HEK293 (cell line): Measurements from ENCODE around the gene WDR82.

Experiments
- HOXC10 ChIP-seq: sonication (generic); formaldehyde crosslinking; IDR thresholded peaks from 2 replicates; pipeline ENCODE4 v1.8.1; 2023; ENCODE audit warnings: mild to moderate bottlenecking, missing genetic modification reagents
- KLF1 ChIP-seq: fragments of 450-650 bp; formaldehyde crosslinking; IDR thresholded peaks from 2 replicates; pipeline ENCODE4 v1.5.1; 2016; ENCODE audit warnings: missing biosample characterization, missing genetic modification characterization
- SP2 ChIP-seq: fragments of 450-650 bp; formaldehyde crosslinking; IDR thresholded peaks from 2 replicates; pipeline ENCODE4 v1.5.1; 2016; ENCODE audit warnings: missing biosample characterization, missing genetic modification characterization
- TCF7L2 ChIP-seq: IDR thresholded peaks from 2 replicates; pipeline ENCODE4 v1.6.1; 2011; ENCODE audit warnings: low read depth, mild to moderate bottlenecking, inconsistent platforms, low read length, moderate library complexity, borderline replicate concordance
- ZBTB21 ChIP-seq: fragments of 450-650 bp; formaldehyde crosslinking; IDR thresholded peaks from 2 replicates; pipeline ENCODE4 v1.5.1; 2017; ENCODE audit warnings: missing biosample characterization, missing genetic modification characterization
- ZNF138 ChIP-seq: fragments of 450-650 bp; formaldehyde crosslinking; IDR thresholded peaks from 2 replicates; pipeline ENCODE4 v1.5.1; 2016; ENCODE audit warnings: missing biosample characterization, missing genetic modification characterization, borderline replicate concordance
- ZNF140 ChIP-seq: fragments of 450-650 bp; formaldehyde crosslinking; IDR thresholded peaks from 2 replicates; pipeline ENCODE4 v1.5.1; 2016; ENCODE audit warnings: missing biosample characterization, missing genetic modification characterization
- ZNF174 ChIP-seq: fragments of 450-650 bp; formaldehyde crosslinking; IDR thresholded peaks from 2 replicates; pipeline ENCODE4 v1.5.0; 2017; ENCODE audit warnings: missing biosample characterization, mild to moderate bottlenecking, missing genetic modification characterization
- ZNF202 ChIP-seq: fragments of 450-650 bp; formaldehyde crosslinking; IDR thresholded peaks from 2 replicates; pipeline ENCODE4 v1.5.1; 2016; ENCODE audit warnings: missing biosample characterization, missing genetic modification characterization, borderline replicate concordance
- ZNF23 ChIP-seq: fragments of 450-650 bp; formaldehyde crosslinking; IDR thresholded peaks from 2 replicates; pipeline ENCODE4 v1.5.1; 2016; ENCODE audit warnings: missing biosample characterization, missing genetic modification characterization, borderline replicate concordance
- ZNF239 ChIP-seq: fragments of 450-650 bp; formaldehyde crosslinking; IDR thresholded peaks from 2 replicates; pipeline ENCODE4 v1.5.1; 2016; ENCODE audit warnings: missing biosample characterization, missing genetic modification characterization
- ZNF324 ChIP-seq: fragments of 450-650 bp; formaldehyde crosslinking; IDR thresholded peaks from 2 replicates; pipeline ENCODE4 v1.5.1; 2016; ENCODE audit warnings: missing biosample characterization, missing genetic modification characterization
- ZNF501 ChIP-seq: fragments of 450-650 bp; formaldehyde crosslinking; IDR thresholded peaks from 2 replicates; pipeline ENCODE4 v1.5.1; 2016; ENCODE audit warnings: missing biosample characterization, missing genetic modification characterization
- ZNF514 ChIP-seq: fragments of 450-650 bp; formaldehyde crosslinking; IDR thresholded peaks from 2 replicates; pipeline ENCODE4 v1.5.1; 2016; ENCODE audit warnings: missing biosample characterization, missing genetic modification characterization
- ZNF529 ChIP-seq: fragments of 450-650 bp; formaldehyde crosslinking; IDR thresholded peaks from 2 replicates; pipeline ENCODE4 v1.5.1; 2017; ENCODE audit warnings: missing genetic modification characterization, missing biosample characterization; ENCODE audit not compliant: insufficient replicate concordance
- ZNF549 ChIP-seq: fragments of 450-650 bp; IDR thresholded peaks from 2 replicates; pipeline ENCODE4 v1.5.1; 2018; ENCODE audit warnings: missing biosample characterization, missing genetic modification characterization, mild to moderate bottlenecking, inconsistent platforms, moderate library complexity
- ZNF596 ChIP-seq: fragments of 450-650 bp; IDR thresholded peaks from 2 replicates; pipeline ENCODE4 v1.5.0; 2018; ENCODE audit warnings: missing biosample characterization, mild to moderate bottlenecking, missing genetic modification characterization, moderate library complexity
- ZNF626 ChIP-seq: fragments of 450-650 bp; sonication (Bioruptor Pico); formaldehyde crosslinking; IDR thresholded peaks from 2 replicates; pipeline ENCODE4 v1.5.1; 2018; ENCODE audit warnings: missing biosample characterization, missing genetic modification characterization, inconsistent platforms
- ZNF658 ChIP-seq: fragments of 450-650 bp; formaldehyde crosslinking; IDR thresholded peaks from 2 replicates; pipeline ENCODE4; 2016; ENCODE audit warnings: missing biosample characterization, missing genetic modification characterization
- ZNF677 ChIP-seq: fragments of 450-650 bp; IDR thresholded peaks from 2 replicates; pipeline ENCODE4 v1.5.0; 2018; ENCODE audit warnings: missing biosample characterization, mild to moderate bottlenecking, missing genetic modification characterization, moderate library complexity
- ZNF701 ChIP-seq: fragments of 450-650 bp; formaldehyde crosslinking; IDR thresholded peaks from 2 replicates; pipeline ENCODE4 v1.5.1; 2016; ENCODE audit warnings: missing biosample characterization, missing genetic modification characterization
- ZNF785 ChIP-seq: fragments of 450-650 bp; formaldehyde crosslinking; IDR thresholded peaks from 2 replicates; pipeline ENCODE4 v1.5.1; 2016; ENCODE audit warnings: missing biosample characterization, missing genetic modification characterization
- ZSCAN23 ChIP-seq: fragments of 450-650 bp; formaldehyde crosslinking; IDR thresholded peaks from 2 replicates; pipeline ENCODE4 v1.5.1; 2016; ENCODE audit warnings: missing biosample characterization, missing genetic modification characterization
- TF ChIP-seq, protein P1 (sequence below): fragments of 450-650 bp; formaldehyde crosslinking; IDR thresholded peaks from 2 replicates; pipeline ENCODE4 v1.5.1; 2016; ENCODE audit warnings: missing biosample characterization, missing genetic modification characterization, borderline replicate concordance
- TF ChIP-seq, protein P2 (sequence below): fragments of 450-650 bp; formaldehyde crosslinking; IDR thresholded peaks from 2 replicates; pipeline ENCODE4 v1.5.1; 2017; ENCODE audit warnings: missing biosample characterization, missing genetic modification characterization
- TF ChIP-seq, protein P3 (sequence below): fragments of 450-650 bp; IDR thresholded peaks from 2 replicates; pipeline ENCODE4 v1.5.1; 2018; ENCODE audit warnings: missing biosample characterization, mild to moderate bottlenecking, missing genetic modification characterization
- TF ChIP-seq, protein P4 (sequence below): fragments of 450-650 bp; formaldehyde crosslinking; IDR thresholded peaks from 2 replicates; pipeline ENCODE4 v1.5.1; 2016; ENCODE audit warnings: missing biosample characterization, missing genetic modification characterization
- TF ChIP-seq, protein P5 (sequence below): fragments of 450-650 bp; formaldehyde crosslinking; IDR thresholded peaks from 2 replicates; pipeline ENCODE4 v1.5.1; 2017; ENCODE audit warnings: missing biosample characterization, missing genetic modification characterization

WDR82 gene

DNA sequence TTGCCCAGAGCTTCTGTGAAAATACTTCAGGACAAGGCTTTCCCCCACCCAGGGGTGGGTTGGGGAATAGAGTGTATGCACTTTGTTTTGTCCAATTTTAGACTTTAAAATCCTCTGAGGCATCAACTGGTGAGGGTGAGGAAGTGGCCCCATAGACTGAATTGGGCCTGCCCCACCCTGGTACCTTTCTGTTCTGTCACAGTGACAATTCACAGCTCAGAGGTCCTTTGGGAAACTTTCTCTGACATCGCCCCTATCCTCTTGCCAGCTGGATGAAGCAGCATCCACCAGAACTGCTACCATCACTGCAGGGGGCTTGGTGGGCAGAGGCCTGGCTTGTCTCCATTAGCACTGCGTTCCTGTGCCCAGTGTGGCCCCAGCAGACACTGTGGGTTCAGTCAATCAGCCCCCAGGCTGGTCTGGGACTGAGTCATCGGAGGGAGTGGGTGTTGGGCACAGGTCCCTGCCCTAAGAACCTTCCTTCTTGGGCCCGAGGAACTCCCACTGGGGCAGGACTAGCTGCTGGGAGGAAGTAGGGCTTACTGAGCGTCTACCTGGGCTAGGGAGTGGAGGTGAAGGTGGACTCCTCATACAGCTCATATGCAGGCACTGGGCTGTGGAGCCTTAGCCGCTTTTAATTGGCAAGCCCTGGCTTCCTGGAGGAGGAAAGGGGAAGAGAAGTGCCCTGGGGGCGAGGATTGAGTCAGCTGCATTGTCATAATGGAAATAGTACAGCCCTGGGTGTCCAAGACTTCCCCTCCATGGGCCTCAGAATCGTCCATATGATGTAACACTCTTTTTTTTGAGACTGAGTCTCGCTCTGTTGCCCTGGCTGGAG is 34.4 kb downstream of the WDR82 start (continued):
- TF ChIP-seq ZSCAN23 (tag by site-specific recombination) (no peak), ZNF174 (tag by site-specific recombination) (no peak), ZNF501 (tag by site-specific recombination) (no peak), KLF1 (tag by site-specific recombination) (no peak), ZNF626 (no peak), ZNF596 (tag by site-specific recombination) (no peak), ZNF138 (tag by site-specific recombination) (no peak), ZNF549 (tag by site-specific recombination) (no peak), ZNF701 (tag by site-specific recombination) (no peak), ZNF23 (no peak), ZNF785 (tag by site-specific recombination) (no peak), ZNF324 (tag by site-specific recombination) (no peak), ZNF658 (tag by site-specific recombination) (no peak), ZNF514 (tag by site-specific recombination) (no peak), ZNF239 (tag by site-specific recombination) (no peak), ZNF677 (tag by site-specific recombination) (no peak), SP2 (tag by site-specific recombination) (0 out of 2 replicates have a peak, but pooled peaks have one; percentile 15), ZNF202 (tag by site-specific recombination) (no peak), HOXC10 (CRISPR knock-in tag) (no peak), TCF7L2 (no peak), ZBTB21 (tag by site-specific recombination) (no peak), ZNF140 (no peak), ZNF529 (tag by site-specific recombination) (no peak)
- TF ChIP-seq, protein P1, sequence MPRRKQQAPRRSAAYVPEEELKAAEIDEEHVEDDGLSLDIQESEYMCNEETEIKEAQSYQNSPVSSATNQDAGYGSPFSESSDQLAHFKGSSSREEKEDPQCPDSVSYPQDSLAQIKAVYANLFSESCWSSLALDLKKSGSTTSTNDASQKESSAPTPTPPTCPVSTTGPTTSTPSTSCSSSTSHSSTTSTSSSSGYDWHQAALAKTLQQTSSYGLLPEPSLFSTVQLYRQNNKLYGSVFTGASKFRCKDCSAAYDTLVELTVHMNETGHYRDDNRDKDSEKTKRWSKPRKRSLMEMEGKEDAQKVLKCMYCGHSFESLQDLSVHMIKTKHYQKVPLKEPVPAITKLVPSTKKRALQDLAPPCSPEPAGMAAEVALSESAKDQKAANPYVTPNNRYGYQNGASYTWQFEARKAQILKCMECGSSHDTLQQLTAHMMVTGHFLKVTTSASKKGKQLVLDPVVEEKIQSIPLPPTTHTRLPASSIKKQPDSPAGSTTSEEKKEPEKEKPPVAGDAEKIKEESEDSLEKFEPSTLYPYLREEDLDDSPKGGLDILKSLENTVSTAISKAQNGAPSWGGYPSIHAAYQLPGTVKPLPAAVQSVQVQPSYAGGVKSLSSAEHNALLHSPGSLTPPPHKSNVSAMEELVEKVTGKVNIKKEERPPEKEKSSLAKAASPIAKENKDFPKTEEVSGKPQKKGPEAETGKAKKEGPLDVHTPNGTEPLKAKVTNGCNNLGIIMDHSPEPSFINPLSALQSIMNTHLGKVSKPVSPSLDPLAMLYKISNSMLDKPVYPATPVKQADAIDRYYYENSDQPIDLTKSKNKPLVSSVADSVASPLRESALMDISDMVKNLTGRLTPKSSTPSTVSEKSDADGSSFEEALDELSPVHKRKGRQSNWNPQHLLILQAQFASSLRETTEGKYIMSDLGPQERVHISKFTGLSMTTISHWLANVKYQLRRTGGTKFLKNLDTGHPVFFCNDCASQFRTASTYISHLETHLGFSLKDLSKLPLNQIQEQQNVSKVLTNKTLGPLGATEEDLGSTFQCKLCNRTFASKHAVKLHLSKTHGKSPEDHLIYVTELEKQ (tag by site-specific recombination): no peak
- TF ChIP-seq, protein P2, sequence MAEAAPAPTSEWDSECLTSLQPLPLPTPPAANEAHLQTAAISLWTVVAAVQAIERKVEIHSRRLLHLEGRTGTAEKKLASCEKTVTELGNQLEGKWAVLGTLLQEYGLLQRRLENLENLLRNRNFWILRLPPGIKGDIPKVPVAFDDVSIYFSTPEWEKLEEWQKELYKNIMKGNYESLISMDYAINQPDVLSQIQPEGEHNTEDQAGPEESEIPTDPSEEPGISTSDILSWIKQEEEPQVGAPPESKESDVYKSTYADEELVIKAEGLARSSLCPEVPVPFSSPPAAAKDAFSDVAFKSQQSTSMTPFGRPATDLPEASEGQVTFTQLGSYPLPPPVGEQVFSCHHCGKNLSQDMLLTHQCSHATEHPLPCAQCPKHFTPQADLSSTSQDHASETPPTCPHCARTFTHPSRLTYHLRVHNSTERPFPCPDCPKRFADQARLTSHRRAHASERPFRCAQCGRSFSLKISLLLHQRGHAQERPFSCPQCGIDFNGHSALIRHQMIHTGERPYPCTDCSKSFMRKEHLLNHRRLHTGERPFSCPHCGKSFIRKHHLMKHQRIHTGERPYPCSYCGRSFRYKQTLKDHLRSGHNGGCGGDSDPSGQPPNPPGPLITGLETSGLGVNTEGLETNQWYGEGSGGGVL (tag by site-specific recombination): peak; percentile 63
- TF ChIP-seq, protein P3, sequence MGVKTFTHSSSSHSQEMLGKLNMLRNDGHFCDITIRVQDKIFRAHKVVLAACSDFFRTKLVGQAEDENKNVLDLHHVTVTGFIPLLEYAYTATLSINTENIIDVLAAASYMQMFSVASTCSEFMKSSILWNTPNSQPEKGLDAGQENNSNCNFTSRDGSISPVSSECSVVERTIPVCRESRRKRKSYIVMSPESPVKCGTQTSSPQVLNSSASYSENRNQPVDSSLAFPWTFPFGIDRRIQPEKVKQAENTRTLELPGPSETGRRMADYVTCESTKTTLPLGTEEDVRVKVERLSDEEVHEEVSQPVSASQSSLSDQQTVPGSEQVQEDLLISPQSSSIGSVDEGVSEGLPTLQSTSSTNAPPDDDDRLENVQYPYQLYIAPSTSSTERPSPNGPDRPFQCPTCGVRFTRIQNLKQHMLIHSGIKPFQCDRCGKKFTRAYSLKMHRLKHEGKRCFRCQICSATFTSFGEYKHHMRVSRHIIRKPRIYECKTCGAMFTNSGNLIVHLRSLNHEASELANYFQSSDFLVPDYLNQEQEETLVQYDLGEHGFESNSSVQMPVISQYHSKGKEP: no peak
- TF ChIP-seq, protein P4, sequence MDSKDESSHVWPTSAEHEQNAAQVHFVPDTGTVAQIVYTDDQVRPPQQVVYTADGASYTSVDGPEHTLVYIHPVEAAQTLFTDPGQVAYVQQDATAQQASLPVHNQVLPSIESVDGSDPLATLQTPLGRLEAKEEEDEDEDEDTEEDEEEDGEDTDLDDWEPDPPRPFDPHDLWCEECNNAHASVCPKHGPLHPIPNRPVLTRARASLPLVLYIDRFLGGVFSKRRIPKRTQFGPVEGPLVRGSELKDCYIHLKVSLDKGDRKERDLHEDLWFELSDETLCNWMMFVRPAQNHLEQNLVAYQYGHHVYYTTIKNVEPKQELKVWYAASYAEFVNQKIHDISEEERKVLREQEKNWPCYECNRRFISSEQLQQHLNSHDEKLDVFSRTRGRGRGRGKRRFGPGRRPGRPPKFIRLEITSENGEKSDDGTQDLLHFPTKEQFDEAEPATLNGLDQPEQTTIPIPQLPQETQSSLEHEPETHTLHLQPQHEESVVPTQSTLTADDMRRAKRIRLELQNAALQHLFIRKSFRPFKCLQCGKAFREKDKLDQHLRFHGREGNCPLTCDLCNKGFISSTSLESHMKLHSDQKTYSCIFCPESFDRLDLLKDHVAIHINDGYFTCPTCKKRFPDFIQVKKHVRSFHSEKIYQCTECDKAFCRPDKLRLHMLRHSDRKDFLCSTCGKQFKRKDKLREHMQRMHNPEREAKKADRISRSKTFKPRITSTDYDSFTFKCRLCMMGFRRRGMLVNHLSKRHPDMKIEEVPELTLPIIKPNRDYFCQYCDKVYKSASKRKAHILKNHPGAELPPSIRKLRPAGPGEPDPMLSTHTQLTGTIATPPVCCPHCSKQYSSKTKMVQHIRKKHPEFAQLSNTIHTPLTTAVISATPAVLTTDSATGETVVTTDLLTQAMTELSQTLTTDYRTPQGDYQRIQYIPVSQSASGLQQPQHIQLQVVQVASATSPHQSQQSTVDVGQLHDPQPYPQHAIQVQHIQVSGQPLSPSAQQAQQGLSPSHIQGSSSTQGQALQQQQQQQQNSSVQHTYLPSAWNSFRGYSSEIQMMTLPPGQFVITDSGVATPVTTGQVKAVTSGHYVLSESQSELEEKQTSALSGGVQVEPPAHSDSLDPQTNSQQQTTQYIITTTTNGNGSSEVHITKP (tag by site-specific recombination): peak; percentile 92
- TF ChIP-seq, protein P5, sequence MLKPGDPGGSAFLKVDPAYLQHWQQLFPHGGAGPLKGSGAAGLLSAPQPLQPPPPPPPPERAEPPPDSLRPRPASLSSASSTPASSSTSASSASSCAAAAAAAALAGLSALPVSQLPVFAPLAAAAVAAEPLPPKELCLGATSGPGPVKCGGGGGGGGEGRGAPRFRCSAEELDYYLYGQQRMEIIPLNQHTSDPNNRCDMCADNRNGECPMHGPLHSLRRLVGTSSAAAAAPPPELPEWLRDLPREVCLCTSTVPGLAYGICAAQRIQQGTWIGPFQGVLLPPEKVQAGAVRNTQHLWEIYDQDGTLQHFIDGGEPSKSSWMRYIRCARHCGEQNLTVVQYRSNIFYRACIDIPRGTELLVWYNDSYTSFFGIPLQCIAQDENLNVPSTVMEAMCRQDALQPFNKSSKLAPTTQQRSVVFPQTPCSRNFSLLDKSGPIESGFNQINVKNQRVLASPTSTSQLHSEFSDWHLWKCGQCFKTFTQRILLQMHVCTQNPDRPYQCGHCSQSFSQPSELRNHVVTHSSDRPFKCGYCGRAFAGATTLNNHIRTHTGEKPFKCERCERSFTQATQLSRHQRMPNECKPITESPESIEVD: no peak
